ENCODE results near the gene CLIP2. TPM values are rescaled to one million over a fixed set of nuclear protein-coding genes. Genes with fewer than 3 reads are reported as not detected.
A peak's percentile ranks its signal among the peaks of the same experiment; 100 is the strongest.

The CLIP2 gene
- total RNA-seq, 1 donor: 70.9 TPM

DNA sequence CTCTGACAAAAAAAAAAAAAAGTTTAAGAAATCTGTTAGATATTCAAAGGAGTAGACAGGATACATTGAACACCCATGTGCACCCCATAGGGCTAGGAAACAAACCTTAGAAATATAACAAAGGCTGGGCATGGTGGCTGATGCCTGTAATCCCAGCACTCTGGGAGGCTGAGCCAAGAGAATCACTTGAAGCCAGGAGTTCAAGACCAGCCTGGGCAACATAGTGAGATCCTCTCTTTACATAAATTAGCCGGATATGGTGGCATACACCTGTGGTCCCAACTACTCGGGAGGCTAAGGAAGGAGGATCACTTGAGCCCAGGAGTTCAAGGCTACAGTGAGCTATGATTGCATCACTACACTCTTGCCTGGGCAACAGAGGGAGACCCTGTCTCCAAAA lies 15.3 kb downstream of the CLIP2 start:
- Histone ChIP-seq H3K79me2 (ENCODE audit: insufficient read depth, low read length) (peaks cover 82% of the 10 kb centered on the region), H3K27me3 (ENCODE audit: insufficient read depth, low read length) (no peaks in the 10 kb centered on the region), H3K4me1 (ENCODE audit: insufficient read depth, low read length) (peaks cover 15% of the 10 kb centered on the region), H3K4me2 (ENCODE audit: insufficient read depth, low read length) (no peak overlapping the region), H3K27ac (ENCODE audit: low read depth, low read length) (no peak overlapping the region), H3K9me3 (ENCODE audit: low read depth, low read length) (no peaks in the 10 kb centered on the region), H3K36me3 (ENCODE audit: insufficient read depth, low read length) (no peaks in the 10 kb centered on the region), H4K20me1 (ENCODE audit: insufficient read depth, low read length) (peaks cover 56% of the 10 kb centered on the region), H2AFZ (ENCODE audit: low read length) (no peak overlapping the region), H3K4me3 (ENCODE audit: insufficient read depth, low read length) (no peak overlapping the region)
- no peak for TF ChIP-seq CTCF (IDR thresholded peaks at IDR 0.05; ENCODE audit: extremely low read depth, low read depth, low read length)
- peak; percentile 5 for DNase-seq (ENCODE audit: insufficient read length, low spot score, missing footprints)

GRCh38 chr7:74306004-74306729 lies 17.0 kb downstream of the CLIP2 start:
- DNase-seq (ENCODE audit: insufficient read length, low spot score, missing footprints): peak; percentile 77
- Histone ChIP-seq H3K4me1 (ENCODE audit: insufficient read depth, low read length) (peaks cover 15% of the 10 kb centered on the region), H3K36me3 (ENCODE audit: insufficient read depth, low read length) (no peaks in the 10 kb centered on the region), H3K4me2 (ENCODE audit: insufficient read depth, low read length) (peak overlapping the region; percentile 72), H4K20me1 (ENCODE audit: insufficient read depth, low read length) (peaks cover 50% of the 10 kb centered on the region), H3K27me3 (ENCODE audit: insufficient read depth, low read length) (no peaks in the 10 kb centered on the region), H3K79me2 (ENCODE audit: insufficient read depth, low read length) (peaks cover 81% of the 10 kb centered on the region), H3K9me3 (ENCODE audit: low read depth, low read length) (no peaks in the 10 kb centered on the region), H3K27ac (ENCODE audit: low read depth, low read length) (no peak overlapping the region), H2AFZ (ENCODE audit: low read length) (no peak overlapping the region), H3K4me3 (ENCODE audit: insufficient read depth, low read length) (peak overlapping the region; percentile 55)
- TF ChIP-seq CTCF (IDR thresholded peaks at IDR 0.05; ENCODE audit: extremely low read depth, low read depth, low read length): no peak

DNA sequence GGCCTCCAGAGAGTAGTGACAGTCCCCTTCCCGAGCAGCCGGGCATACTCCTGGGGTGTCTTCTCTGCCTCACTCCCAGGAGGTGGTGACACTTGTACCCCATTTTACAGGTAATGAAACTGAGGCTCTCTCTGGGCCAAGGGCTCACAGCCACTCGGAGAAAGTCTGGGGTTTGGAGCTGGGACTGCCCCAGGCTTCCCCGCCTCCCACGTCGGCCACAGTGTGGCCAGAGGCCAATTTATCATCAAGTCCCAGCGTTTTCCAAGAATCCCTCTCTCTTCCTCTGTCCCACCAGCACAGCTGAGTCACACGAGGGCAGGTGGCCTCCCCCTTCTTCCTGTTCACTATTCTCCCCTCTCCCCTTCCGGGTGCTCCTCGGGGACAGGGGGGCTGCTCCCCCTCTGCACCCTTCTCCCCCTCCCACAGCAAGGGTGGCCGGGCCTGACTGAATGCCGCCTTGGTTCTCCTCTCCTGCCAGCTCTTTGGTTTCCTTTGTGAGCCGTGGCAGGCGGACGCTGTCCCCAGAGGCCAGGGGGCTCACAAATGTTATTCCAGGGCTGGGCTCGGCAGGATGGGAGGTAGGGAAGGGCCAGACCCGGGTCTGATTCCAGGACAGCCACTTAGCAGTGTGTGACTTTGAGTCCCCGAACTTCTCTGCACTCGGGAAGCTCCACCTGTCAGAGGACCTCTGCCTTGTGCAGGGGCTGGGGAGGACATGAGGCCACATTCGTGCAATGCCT lies 17.7 kb downstream of the CLIP2 start:
- Histone ChIP-seq H3K36me3 (ENCODE audit: insufficient read depth, low read length) (no peaks in the 10 kb centered on the region), H3K9me3 (ENCODE audit: low read depth, low read length) (no peaks in the 10 kb centered on the region), H3K4me1 (ENCODE audit: insufficient read depth, low read length) (peaks cover 15% of the 10 kb centered on the region), H4K20me1 (ENCODE audit: insufficient read depth, low read length) (peaks cover 52% of the 10 kb centered on the region), H3K79me2 (ENCODE audit: insufficient read depth, low read length) (peaks cover 83% of the 10 kb centered on the region), H3K27me3 (ENCODE audit: insufficient read depth, low read length) (no peaks in the 10 kb centered on the region), H2AFZ (ENCODE audit: low read length) (no peak overlapping the region), H3K4me3 (ENCODE audit: insufficient read depth, low read length) (peak overlapping the region; percentile 55), H3K27ac (ENCODE audit: low read depth, low read length) (no peak overlapping the region), H3K4me2 (ENCODE audit: insufficient read depth, low read length) (peak overlapping the region; percentile 72)
- peak; percentile 96 for DNase-seq (ENCODE audit: insufficient read length, low spot score, missing footprints)
- no peak for TF ChIP-seq CTCF (IDR thresholded peaks at IDR 0.05; ENCODE audit: extremely low read depth, low read depth, low read length)
